Activated T-helper 17 cell treated with anti-CD3 and anti-CD28 coated beads, Interleukin-2, amount 50 U/mL, for 72 hours (primary cell): ENCODE measurements around the gene RCL1. TPM values are rescaled to one million over a fixed set of nuclear protein-coding genes. Genes with fewer than 3 reads are reported as not detected.
A peak's percentile ranks its signal among the peaks of the same experiment; 100 is the strongest.

Experiments
- ATAC-seq: fragments of 150-1000 bp; cut with Tn5 transposase; replicated peaks from 2 replicates; pipeline ENCODE4 v1.10.0; 2021; ENCODE audit warnings: mild to moderate bottlenecking, moderate library complexity
- H3K27ac Mint-ChIP-seq: one replicate; pipeline ENCODE4 v1.8.0; 2022; ENCODE audit warnings: mixed read lengths
- H3K27me3 Mint-ChIP-seq: one replicate; pipeline ENCODE4 v1.8.0; 2022; ENCODE audit warnings: mixed read lengths
- H3K36me3 Mint-ChIP-seq: one replicate; pipeline ENCODE4 v1.8.0; 2022; ENCODE audit warnings: low read depth, mild to moderate bottlenecking, mixed read lengths
- H3K4me1 Mint-ChIP-seq: one replicate; pipeline ENCODE4 v1.8.0; 2022; ENCODE audit warnings: mixed read lengths
- H3K4me3 Mint-ChIP-seq: one replicate; pipeline ENCODE4 v1.8.0; 2022; ENCODE audit warnings: mild to moderate bottlenecking, mixed read lengths
- H3K9me3 Mint-ChIP-seq: one replicate; pipeline ENCODE4 v1.8.0; 2022; ENCODE audit warnings: mixed read lengths
- total RNA-seq, 2 donors: library from RNA; stranded (reverse); gene quantifications; one replicate each; pipeline ENCODE4 v1.2.3, GENCODE V29; 2022

Gene RCL1
- total RNA-seq, 2 donors from 2014 or later, result 18.9 to 38.2 TPM

DNA sequence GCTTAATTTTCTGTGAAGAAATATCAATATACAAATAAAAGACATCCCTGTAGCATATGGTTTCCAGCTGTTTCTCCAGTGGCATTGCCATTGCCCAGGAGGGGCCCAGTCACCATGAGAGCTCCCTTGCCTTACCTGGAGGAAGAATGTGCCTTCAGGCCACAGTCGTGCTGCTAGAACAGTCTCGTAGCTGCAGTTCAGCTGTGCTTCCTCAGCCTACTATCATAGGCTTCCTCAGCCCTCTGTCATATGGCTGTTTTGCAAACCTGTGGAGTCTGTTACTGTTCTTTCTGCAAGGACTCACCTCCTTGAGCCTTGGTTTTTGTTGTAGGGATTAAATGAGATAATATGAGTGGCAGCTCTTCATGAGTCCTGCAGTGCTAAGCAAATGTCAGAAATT lies 67.6 kb downstream of the RCL1 start:
- no peak overlapping the region for H3K4me3 Mint-ChIP-seq

DNA sequence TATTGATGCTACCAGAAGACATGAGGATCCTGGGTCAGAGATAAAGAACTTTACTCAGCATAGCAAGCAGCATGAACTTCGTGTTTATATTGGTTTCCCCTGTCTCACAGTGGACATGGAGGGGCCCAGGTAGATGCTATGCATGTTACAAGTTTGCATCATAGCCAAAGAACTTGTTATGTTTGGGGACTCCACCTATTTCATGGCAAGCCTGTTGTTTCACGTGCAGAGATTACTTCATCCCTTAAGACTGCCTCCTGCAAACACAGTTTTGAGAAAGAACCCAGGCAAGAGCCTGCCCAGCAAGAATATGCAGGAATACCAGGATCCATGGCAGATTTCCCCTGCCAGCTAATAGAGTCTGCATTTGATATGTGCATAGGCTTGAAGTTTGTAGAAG lies 68.4 kb downstream of the RCL1 start:
- Mint-ChIP-seq H3K9me3 (no peaks in the 10 kb centered on the region), H3K27me3 (no peaks in the 10 kb centered on the region), H3K27ac (no peak overlapping the region), H3K4me3 (no peak overlapping the region), H3K36me3 (peaks cover 65% of the 10 kb centered on the region), H3K4me1 (peaks cover 7% of the 10 kb centered on the region)
- ATAC-seq, result no peak

More for the DNA sequence above, 67.6 kb downstream of the RCL1 start:
- ATAC-seq, result no peak
- no peaks in the 10 kb centered on the region for H3K4me1 Mint-ChIP-seq
- H3K9me3 Mint-ChIP-seq, result no peaks in the 10 kb centered on the region
- H3K27ac Mint-ChIP-seq, result no peak overlapping the region
- peaks cover 64% of the 10 kb centered on the region for H3K36me3 Mint-ChIP-seq
- no peaks in the 10 kb centered on the region for H3K27me3 Mint-ChIP-seq

DNA sequence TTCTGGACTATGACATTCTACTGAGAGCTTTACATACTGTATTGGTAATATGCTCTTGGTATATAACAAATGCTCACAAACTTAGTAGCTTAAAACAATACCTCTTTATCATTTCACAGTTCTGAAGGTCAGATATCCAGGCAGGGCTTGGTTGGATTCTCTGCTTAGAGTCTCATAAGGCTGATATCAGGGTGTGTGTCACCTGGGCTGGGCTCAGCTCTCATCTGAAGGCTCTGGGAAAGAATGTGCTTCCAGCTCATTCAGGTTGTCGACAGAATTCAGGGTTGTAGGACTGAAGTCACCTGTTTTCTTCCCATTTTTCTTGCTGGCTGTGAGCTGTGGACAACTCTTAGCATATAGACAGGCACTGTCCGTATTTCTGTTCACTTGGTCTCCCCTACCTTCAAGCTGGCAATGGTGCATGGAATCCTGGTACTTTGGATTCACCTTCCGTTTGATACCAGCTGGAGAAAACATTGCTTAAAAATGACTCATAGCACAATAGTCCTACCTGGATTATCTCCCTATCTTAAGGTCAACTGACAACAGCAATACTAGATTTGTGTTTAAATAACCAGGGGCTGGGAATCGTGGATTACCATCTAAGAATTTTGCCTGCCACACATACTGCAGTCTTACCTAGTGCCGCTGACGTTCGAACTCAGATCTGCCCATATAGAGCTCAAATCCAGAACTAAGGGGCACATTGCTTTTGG lies 69.2 kb downstream of the RCL1 start:
- Mint-ChIP-seq H3K27ac (no peak overlapping the region), H3K27me3 (no peaks in the 10 kb centered on the region), H3K36me3 (peaks cover 66% of the 10 kb centered on the region), H3K9me3 (no peaks in the 10 kb centered on the region), H3K4me3 (no peak overlapping the region), H3K4me1 (peaks cover 13% of the 10 kb centered on the region)
- ATAC-seq, result no peak

DNA sequence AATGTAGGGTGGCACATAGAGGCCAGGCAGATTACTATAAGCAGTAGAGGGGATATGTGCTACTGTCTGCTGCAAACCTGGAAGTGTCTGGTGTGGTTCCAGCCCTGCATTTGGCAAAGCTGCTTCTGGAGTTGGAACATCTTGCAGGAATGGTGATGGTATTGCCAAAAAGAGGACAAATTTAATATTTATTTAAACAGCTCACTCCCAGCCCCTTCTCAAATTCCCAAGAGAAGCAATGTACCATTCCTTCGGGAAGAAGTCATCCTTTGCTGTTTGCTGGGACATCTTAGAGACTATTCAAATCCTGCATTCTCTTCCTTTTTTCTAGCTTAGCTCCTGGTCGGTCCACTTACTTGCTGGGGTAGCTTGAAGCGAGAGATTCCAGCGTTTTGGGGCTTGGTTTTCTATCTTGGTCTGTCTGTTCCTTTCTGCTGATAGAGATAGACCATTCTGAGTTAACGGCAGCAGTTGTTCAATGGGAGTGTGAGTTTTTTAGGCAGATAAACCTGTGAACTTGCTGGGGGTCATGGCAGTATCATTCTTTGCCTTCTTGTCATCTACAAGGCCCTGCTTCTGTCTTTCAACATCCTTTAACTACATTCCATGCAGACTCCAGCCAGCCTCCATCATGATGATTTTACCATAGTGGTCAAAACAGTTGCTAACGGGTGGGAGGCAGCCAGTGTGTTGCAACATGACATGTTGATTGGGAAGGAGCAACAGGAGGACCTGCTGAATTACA lies 69.9 kb downstream of the RCL1 start:
- no peaks in the 10 kb centered on the region for H3K9me3 Mint-ChIP-seq
- H3K27me3 Mint-ChIP-seq, result no peaks in the 10 kb centered on the region
- peaks cover 59% of the 10 kb centered on the region for H3K36me3 Mint-ChIP-seq
- H3K27ac Mint-ChIP-seq, result no peak overlapping the region
- no peak for ATAC-seq
- peaks cover 14% of the 10 kb centered on the region for H3K4me1 Mint-ChIP-seq
- H3K4me3 Mint-ChIP-seq, result no peak overlapping the region

DNA sequence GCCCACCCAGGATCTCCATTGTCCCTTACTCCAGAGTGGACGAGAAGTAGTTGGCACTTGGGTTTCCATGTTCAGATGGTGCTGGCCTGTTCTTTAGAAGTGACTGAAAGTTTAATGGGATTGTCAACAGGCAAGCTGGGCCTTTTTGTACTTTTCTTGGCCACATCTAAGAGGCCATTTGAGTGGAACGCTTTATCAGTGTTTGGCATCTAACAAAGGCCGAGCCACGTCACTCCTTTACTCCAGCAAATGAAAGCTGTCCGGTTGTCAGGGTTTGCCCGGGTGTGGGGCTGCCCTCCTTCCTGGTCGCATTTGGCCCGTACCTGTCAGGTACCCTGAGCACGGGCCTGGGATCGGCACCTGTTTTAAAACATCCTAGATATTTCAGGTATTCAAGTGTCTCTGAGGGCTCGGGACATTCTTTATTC lies 71.5 kb downstream of the RCL1 start:
- Mint-ChIP-seq H3K4me3 (no peak overlapping the region), H3K36me3 (peaks cover 43% of the 10 kb centered on the region), H3K9me3 (no peaks in the 10 kb centered on the region), H3K27me3 (no peaks in the 10 kb centered on the region), H3K4me1 (peaks cover 14% of the 10 kb centered on the region), H3K27ac (peak overlapping the region; percentile 55)
- ATAC-seq, result no peak

DNA sequence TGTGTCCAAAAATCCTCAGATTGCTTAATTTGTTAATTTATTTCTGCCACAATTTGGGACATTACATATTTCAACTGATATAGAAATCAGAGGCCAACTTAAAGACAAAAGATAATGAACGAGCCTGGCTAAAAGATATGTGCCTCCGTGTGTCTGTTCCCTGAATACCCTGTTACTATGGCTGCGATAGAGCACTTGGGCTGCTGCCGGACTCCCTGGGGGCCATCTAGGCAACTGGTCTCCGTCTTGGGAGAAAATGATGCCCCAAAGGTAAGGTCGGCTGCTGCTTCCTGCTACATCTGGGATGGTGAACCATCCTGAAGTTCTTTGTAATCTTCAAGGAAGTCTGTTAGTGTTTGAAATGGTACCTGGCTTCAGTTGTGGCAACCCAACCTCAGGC lies 72.0 kb downstream of the RCL1 start:
- ATAC-seq, result no peak
- Mint-ChIP-seq H3K4me1 (peaks cover 14% of the 10 kb centered on the region), H3K4me3 (no peak overlapping the region), H3K27ac (no peak overlapping the region), H3K36me3 (peaks cover 39% of the 10 kb centered on the region), H3K27me3 (no peaks in the 10 kb centered on the region), H3K9me3 (no peaks in the 10 kb centered on the region)

DNA sequence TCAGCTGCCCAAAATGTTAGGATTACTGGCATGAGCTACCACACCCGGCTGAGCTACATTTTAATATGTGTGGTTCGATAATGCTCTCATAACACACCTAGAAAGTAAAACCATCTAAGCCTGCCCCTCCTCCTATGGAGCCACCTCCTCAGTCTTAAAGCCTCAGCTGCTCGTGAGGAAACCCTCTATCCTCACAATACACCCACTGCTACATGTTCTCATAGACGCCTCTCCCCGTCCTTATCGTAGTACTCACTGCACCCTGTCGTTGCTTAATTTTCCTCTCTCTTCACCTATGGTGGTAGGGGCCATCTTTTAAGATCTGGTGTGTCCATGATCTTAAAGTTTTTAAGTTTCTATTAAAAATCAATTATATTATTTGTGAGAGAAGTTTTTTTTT lies 72.9 kb downstream of the RCL1 start:
- Mint-ChIP-seq H3K4me1 (peaks cover 14% of the 10 kb centered on the region), H3K36me3 (peaks cover 32% of the 10 kb centered on the region), H3K9me3 (no peaks in the 10 kb centered on the region), H3K27ac (peak overlapping the region; percentile 8), H3K4me3 (peak overlapping the region; percentile 21), H3K27me3 (no peaks in the 10 kb centered on the region)
- peak; percentile 69 for ATAC-seq

DNA sequence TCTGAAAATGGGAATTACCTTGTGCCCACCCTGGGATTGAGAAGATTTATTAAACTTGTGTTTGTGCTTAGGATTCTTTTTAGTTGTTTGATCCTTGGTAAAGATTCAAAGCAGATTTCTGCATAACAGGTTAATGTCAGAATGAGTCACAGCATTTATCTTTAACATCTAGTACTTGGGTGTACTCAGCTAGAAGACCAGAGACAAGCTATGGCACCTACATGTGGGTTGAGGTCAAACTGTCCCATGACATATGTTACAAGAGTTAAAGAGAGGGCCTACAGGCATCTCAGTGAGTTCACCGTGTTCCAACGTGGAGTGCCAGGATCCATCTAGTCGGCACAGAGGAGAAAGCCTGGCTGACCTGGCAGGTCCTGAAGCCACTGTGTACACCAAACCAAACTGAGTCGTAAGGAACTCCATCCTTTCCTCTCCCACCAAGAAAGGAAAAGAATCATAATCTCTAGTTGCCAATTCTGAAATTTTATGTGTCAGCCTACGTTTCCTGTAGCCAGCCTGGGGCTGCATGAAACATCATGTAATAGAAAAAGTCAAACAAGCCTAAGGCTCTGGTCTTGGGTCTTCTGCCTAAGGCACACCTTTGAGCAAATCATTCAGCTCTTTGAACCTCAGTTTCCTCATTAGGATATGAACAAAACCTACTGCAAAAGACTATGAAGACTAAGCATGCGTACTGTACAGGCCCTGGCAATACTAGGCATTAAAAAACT lies 73.7 kb downstream of the RCL1 start:
- Mint-ChIP-seq H3K9me3 (no peaks in the 10 kb centered on the region), H3K27me3 (no peaks in the 10 kb centered on the region), H3K27ac (peak overlapping the region; percentile 8), H3K36me3 (peaks cover 24% of the 10 kb centered on the region), H3K4me1 (peaks cover 14% of the 10 kb centered on the region), H3K4me3 (peak overlapping the region; percentile 21)
- ATAC-seq, result peak; percentile 85

DNA sequence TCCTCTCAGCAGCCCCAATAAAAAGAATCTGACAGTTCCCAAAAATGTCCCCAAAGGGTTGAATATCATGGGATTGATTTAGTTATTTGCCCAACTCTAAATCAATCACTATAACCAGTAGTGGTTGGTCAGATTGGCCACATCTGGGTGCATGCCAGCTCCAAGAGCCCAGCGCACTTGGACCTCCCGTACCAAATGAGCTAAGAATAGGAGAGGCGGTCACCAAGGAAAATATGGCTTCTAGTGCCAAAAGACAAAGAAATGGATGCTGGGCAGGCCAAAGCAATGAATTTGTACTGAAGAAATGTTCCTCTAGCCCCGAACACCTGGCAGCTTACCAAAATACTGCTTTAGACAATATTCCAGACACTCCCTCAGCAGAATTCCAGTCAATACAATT lies 80.3 kb downstream of the RCL1 start:
- no peaks in the 10 kb centered on the region for H3K9me3 Mint-ChIP-seq
- H3K4me1 Mint-ChIP-seq, result no peaks in the 10 kb centered on the region
- no peak overlapping the region for H3K4me3 Mint-ChIP-seq
- H3K36me3 Mint-ChIP-seq, result no peaks in the 10 kb centered on the region
- no peaks in the 10 kb centered on the region for H3K27me3 Mint-ChIP-seq
- no peak overlapping the region for H3K27ac Mint-ChIP-seq
- no peak for ATAC-seq

DNA sequence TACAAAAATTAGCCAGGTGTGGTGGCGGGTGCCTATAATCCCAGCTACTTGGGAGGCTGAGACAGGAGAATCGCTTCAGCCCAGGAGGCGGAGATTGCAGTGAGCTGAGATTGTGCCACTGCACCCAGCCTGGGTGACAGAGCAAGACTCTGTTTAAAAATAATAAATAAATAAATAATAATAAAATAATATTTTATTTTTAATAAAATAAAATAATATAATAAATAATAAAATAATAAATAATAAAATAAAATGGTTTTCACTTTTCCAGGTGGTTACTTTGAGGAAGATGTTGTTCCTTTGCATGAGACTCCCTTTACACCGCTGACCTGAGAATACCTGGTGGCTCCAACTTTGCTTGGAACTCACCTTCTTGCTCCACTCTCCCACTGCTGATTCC lies 82.8 kb downstream of the RCL1 start:
- ATAC-seq, result no peak
- Mint-ChIP-seq H3K9me3 (no peaks in the 10 kb centered on the region), H3K4me3 (no peak overlapping the region), H3K27ac (no peak overlapping the region), H3K36me3 (no peaks in the 10 kb centered on the region), H3K27me3 (no peaks in the 10 kb centered on the region), H3K4me1 (no peaks in the 10 kb centered on the region)

DNA sequence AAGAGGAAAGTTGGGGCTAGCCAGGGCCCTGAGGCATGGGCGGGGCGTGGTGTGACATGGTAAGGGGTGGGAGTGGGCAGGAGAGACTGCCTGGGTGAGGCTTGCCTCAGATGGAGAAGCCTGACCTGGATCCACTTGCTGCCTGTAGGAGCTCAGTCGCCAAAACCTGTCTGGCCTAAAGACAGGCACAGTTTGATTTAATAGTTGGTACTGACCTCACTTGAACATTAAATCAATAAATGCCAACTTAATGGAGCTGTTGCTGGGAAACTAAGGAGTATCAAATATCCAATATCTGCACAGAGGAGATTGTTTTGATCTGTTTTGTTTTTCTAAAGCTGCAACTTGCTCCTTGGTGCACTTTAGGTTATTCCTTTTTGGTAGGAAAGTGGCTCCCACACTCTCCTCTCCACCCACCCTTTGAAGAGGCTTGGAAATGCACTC lies 86.4 kb downstream of the RCL1 start:
- no peak for ATAC-seq
- H3K9me3 Mint-ChIP-seq, result no peaks in the 10 kb centered on the region
- no peak overlapping the region for H3K4me3 Mint-ChIP-seq
- no peaks in the 10 kb centered on the region for H3K36me3 Mint-ChIP-seq
- H3K27me3 Mint-ChIP-seq, result no peaks in the 10 kb centered on the region
- H3K4me1 Mint-ChIP-seq, result no peaks in the 10 kb centered on the region
- H3K27ac Mint-ChIP-seq, result no peak overlapping the region

DNA sequence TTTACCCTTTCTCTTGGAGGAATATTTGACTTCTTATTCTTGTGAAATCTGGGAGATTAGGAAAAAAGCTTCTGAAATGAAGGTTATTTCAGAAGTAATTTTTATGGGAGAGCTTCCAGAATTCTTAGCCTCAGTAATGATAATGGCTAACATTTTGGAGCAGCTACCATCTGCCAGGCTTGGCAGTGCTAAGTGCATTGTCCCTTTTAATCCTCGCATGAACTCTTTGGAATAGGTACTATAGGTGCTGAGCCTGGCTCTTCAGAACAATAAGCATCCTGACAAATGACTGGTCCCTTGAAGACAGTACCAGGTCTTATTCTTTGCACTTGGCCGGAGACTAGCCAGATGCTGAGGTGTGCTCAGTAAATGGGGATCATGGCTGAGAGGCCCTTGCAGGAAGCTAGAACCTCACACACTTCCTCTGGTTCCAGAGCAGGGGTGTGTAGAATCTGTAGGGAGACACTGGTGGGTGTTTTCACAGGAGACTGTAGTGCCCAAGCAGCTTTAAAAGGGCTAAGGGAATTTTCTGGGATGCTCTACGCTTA lies 90.7 kb downstream of the RCL1 start:
- H3K9me3 Mint-ChIP-seq, result no peaks in the 10 kb centered on the region
- H3K27ac Mint-ChIP-seq, result no peak overlapping the region

DNA sequence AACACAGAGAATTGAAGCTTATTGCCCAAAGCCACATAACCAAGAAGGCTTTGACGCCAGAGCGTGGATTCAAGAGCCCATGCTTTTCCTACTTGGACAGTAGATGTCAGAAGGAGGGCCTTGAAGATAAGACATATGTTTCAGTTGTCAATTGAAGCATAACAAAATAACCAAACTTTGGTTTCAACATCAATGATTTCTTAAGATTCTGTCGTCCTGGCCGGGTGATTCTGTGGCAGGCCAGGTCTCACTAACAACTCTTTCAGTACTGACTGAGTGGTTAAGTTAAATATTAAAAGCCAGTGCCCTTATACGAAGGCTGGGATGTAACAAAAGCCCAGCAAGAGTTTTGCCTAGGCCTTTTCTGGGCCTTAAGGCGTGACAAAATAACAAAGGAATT lies 94.0 kb downstream of the RCL1 start:
- Mint-ChIP-seq H3K36me3 (no peaks in the 10 kb centered on the region), H3K27me3 (no peaks in the 10 kb centered on the region), H3K4me1 (no peaks in the 10 kb centered on the region), H3K4me3 (no peak overlapping the region), H3K27ac (no peak overlapping the region), H3K9me3 (no peaks in the 10 kb centered on the region)
- no peak for ATAC-seq

More for the DNA sequence above, 90.7 kb downstream of the RCL1 start:
- H3K27me3 Mint-ChIP-seq, result no peaks in the 10 kb centered on the region
- no peak overlapping the region for H3K4me3 Mint-ChIP-seq
- no peaks in the 10 kb centered on the region for H3K4me1 Mint-ChIP-seq
- H3K36me3 Mint-ChIP-seq, result no peaks in the 10 kb centered on the region
- ATAC-seq, result no peak

DNA sequence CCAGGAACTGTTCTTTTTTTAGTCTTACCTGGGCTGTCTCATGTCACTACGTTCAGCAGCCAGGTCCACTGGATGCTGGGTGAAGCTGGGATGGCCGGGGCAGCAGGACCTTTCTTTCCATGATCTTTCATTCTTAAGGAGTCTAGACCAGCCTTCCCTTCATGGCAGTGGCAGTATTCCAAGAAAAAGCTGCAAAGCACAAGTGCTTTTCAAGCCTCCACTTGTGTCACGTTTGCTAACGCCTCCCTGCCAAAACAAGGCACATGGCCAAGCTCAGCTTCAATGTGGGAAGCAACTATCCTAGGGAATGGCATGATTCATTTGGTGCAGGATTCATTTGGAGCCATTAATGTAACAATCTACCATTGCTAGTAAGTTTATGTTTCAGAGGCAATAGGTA lies 94.8 kb downstream of the RCL1 start:
- no peaks in the 10 kb centered on the region for H3K9me3 Mint-ChIP-seq
- H3K27ac Mint-ChIP-seq, result no peak overlapping the region
- H3K27me3 Mint-ChIP-seq, result no peaks in the 10 kb centered on the region
- H3K4me1 Mint-ChIP-seq, result no peaks in the 10 kb centered on the region
- H3K4me3 Mint-ChIP-seq, result no peak overlapping the region
- no peak for ATAC-seq
- no peaks in the 10 kb centered on the region for H3K36me3 Mint-ChIP-seq
